CD14-positive monocyte (primary cell): ENCODE results near the gene MINPP1. TPM values are rescaled to one million over a fixed set of nuclear protein-coding genes. Genes with fewer than 3 reads are reported as not detected.
A peak's percentile ranks its signal among the peaks of the same experiment; 100 is the strongest.

Experiments
- DNase-seq, 3 donors: peaks; one replicate each; pipeline ENCODE4 v3.0.0-alpha.2; 2011 to 2022
- H2AFZ ChIP-seq: 2 replicates; pipeline ENCODE4 v1.6.0; 2012; ENCODE audit warnings: mild to moderate bottlenecking, low read depth, low read length, inconsistent platforms; ENCODE audit not compliant: insufficient read depth, poor library complexity, severe bottlenecking
- H3K27ac ChIP-seq, 2 donors: 1 replicate in 1 of 2; 2 replicates in 1 of 2; pipeline ENCODE4 v1.5.1; 2012 to 2013; ENCODE audit warnings: low read length in 2 of 2, control low read depth in 1 of 2, inconsistent platforms in 1 of 2, low read depth in 1 of 2, mild to moderate bottlenecking in 1 of 2
- H3K27me3 ChIP-seq, 2 donors: one replicate each; pipeline versions ENCODE4 v1.6.0 to v1.6.1; 2011 to 2013; ENCODE audit warnings: low read length in 2 of 2; ENCODE audit not compliant: control insufficient read depth in 2 of 2, insufficient read depth in 2 of 2
- H3K36me3 ChIP-seq, 2 donors: replicated peaks in 1 of 2; 1 replicate in 1 of 2; 2 replicates in 1 of 2; pipeline versions ENCODE4 v1.5.1 to v1.6.1; 2012 to 2013; ENCODE audit warnings: low read length in 2 of 2, control low read depth in 1 of 2, inconsistent platforms in 1 of 2, mild to moderate bottlenecking in 1 of 2; ENCODE audit not compliant: insufficient read depth in 2 of 2, control insufficient read depth in 1 of 2
- H3K4me1 ChIP-seq, 2 donors: 1 replicate in 1 of 2; 2 replicates in 1 of 2; pipeline versions ENCODE4 v1.5.1 to v1.6.1; 2012 to 2013; ENCODE audit warnings: low read length in 2 of 2, control low read depth in 1 of 2, inconsistent platforms in 1 of 2, mild to moderate bottlenecking in 1 of 2, moderate library complexity in 1 of 2; ENCODE audit not compliant: insufficient read depth in 2 of 2, control insufficient read depth in 1 of 2
- H3K4me2 ChIP-seq: replicated peaks from 2 replicates; pipeline ENCODE3; 2012; ENCODE audit warnings: low read length, moderate library complexity, mild to moderate bottlenecking; ENCODE audit not compliant: poor library complexity, severe bottlenecking; ENCODE audit errors: extremely low read depth
- H3K4me3 ChIP-seq, 3 experiments: fragments of 200-600 bp in 1 of 3; sonication (generic) in 1 of 3; replicated peaks in 1 of 3; 1 replicate in 2 of 3; 2 replicates in 1 of 3; pipeline ENCODE4 v1.5.1; 2011 to 2013; ENCODE audit warnings: low read length in 3 of 3, mild to moderate bottlenecking in 3 of 3, control low read depth in 2 of 3, low read depth in 2 of 3, inconsistent platforms in 1 of 3, moderate library complexity in 1 of 3
- H3K79me2 ChIP-seq: 2 replicates; pipeline ENCODE4 v1.6.0; 2012; ENCODE audit warnings: mild to moderate bottlenecking, control low read depth, inconsistent platforms, low read length, moderate library complexity; ENCODE audit not compliant: insufficient read depth
- H3K9ac ChIP-seq: 2 replicates; pipeline ENCODE4 v1.6.0; 2017; ENCODE audit warnings: low read length, mild to moderate bottlenecking; ENCODE audit not compliant: insufficient read depth, poor library complexity, severe bottlenecking
- H3K9me3 ChIP-seq, 2 donors: replicated peaks in 1 of 2; 1 replicate in 1 of 2; 2 replicates in 1 of 2; pipeline versions ENCODE4 v1.5.1 to v1.6.1; 2012 to 2013; ENCODE audit warnings: low read length in 2 of 2, control low read depth in 1 of 2; ENCODE audit not compliant: control insufficient read depth in 1 of 2, insufficient read depth in 1 of 2
- H4K20me1 ChIP-seq: 2 replicates; pipeline ENCODE4 v1.6.0; 2012; ENCODE audit warnings: mild to moderate bottlenecking, low read length, control low read depth, moderate library complexity; ENCODE audit not compliant: insufficient read depth
- H3K27ac Mint-ChIP-seq, 7 donors: one replicate each; pipeline ENCODE4 v1.8.0; 2020; ENCODE audit warnings: mild to moderate bottlenecking in 7 of 7, mixed read lengths in 7 of 7, moderate library complexity in 6 of 7, inconsistent platforms in 2 of 7
- H3K27me3 Mint-ChIP-seq, 3 donors: one replicate each; pipeline ENCODE4 v1.8.0; 2021 to 2022; ENCODE audit warnings: low read depth in 3 of 3, mild to moderate bottlenecking in 3 of 3, mixed read lengths in 3 of 3, moderate library complexity in 3 of 3, inconsistent platforms in 1 of 3
- H3K36me3 Mint-ChIP-seq, 2 donors: one replicate each; pipeline ENCODE4 v1.8.0; 2020; ENCODE audit warnings: mixed read lengths in 2 of 2, inconsistent platforms in 1 of 2, mild to moderate bottlenecking in 1 of 2
- H3K4me1 Mint-ChIP-seq: one replicate; pipeline ENCODE4 v1.8.0; 2020; ENCODE audit warnings: mild to moderate bottlenecking, mixed read lengths
- H3K4me3 Mint-ChIP-seq, 2 donors: one replicate each; pipeline ENCODE4 v1.8.0; 2020; ENCODE audit warnings: mild to moderate bottlenecking in 2 of 2, mixed read lengths in 2 of 2, moderate library complexity in 1 of 2
- H3K9me3 Mint-ChIP-seq, 7 donors: one replicate each; pipeline ENCODE4 v1.8.0; 2020 to 2022; ENCODE audit warnings: mixed read lengths in 7 of 7, mild to moderate bottlenecking in 6 of 7, moderate library complexity in 6 of 7, inconsistent platforms in 2 of 7
- WGBS: methylation state at CpG from one replicate; pipeline ENCODE4 v1.1.5; 2013; ENCODE audit warnings: missing lambda C conversion rate; ENCODE audit not compliant: insufficient coverage; 5-methylcytosine and 5-hydroxymethylcytosine counted together
- intact Hi-C, 2 donors: fragments of 100-400 bp; cut with micrococcal nuclease; formaldehyde crosslinking; loops; one replicate each; pipeline versions ENCODE4 v1.15.0 to v1.15.1; 2023
- polyA plus RNA-seq, 3 donors: library from polyadenylated mRNA; depleted of rRNA in 1 of 3; unstranded in 2 of 3; stranded (reverse) in 1 of 3; fragments of 300-500 nt in 2 of 3; fragments of >200 nt in 1 of 3; fragmentation: Illumina TruSeq in 2 of 3; gene quantifications; 1 replicate in 2 of 3; 2 replicates in 1 of 3; pipeline ENCODE4 v1.2.3, GENCODE V29; 2012 to 2021
- TF ChIP-seq, protein P1 (sequence below): fragments of 200-600 bp; IDR thresholded peaks from one replicate; pipeline ENCODE4 v1.8.0; 2022; ENCODE audit warnings: antibody characterized with exemption, mild to moderate bottlenecking

MINPP1 gene
- polyA plus RNA-seq, 3 donors: 1.7 to 9.7 (median 9.0) TPM

DNA sequence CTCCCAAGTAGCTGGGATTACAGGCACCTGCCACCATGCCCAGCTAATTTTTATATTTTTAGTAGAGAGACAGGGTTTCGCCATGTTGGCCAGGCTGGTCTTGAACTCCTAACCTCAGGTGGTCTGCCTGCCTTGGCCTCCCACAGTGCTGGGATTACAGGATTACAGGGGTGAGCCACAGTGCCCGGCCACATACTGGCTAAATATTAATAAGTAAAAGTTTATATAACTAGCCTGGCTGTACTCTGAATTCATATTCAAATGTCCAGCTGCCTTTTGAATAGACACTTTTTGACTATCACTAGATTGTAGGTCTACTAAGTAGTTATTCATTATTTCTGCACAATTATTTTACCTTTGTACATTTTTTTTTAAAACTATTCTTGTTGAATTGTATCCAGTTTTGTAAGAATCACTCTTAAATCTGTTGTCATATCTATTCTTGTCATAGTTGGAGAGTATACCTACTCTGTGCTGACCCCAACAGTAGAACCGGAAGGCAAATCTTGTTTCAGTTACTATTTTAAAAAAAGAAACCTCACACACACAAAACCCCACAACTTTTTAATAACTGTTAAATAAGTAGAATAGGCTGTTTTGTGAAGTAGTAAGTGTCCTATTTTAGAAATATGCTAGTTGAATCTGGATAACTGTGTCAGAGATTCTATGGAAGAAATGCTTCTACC, 29.6 kb downstream of the MINPP1 start:
- no peak overlapping the region for H3K4me2 ChIP-seq
- peaks cover 0 to 8% (median 3%) of the 10 kb centered on the region in 7 donors for H3K9me3 Mint-ChIP-seq
- peaks cover 24 to 27% of the 10 kb centered on the region in 2 donors for H3K36me3 Mint-ChIP-seq
- no peaks in the 10 kb centered on the region for H3K79me2 ChIP-seq
- H3K4me3 Mint-ChIP-seq: no peak overlapping the region
- peaks cover 0 to 2% (median 0%) of the 10 kb centered on the region in 3 donors for H3K27me3 Mint-ChIP-seq
- no peak overlapping the region for H3K27ac ChIP-seq
- no peak overlapping the region for H3K4me3 ChIP-seq
- TF ChIP-seq, protein P1, sequence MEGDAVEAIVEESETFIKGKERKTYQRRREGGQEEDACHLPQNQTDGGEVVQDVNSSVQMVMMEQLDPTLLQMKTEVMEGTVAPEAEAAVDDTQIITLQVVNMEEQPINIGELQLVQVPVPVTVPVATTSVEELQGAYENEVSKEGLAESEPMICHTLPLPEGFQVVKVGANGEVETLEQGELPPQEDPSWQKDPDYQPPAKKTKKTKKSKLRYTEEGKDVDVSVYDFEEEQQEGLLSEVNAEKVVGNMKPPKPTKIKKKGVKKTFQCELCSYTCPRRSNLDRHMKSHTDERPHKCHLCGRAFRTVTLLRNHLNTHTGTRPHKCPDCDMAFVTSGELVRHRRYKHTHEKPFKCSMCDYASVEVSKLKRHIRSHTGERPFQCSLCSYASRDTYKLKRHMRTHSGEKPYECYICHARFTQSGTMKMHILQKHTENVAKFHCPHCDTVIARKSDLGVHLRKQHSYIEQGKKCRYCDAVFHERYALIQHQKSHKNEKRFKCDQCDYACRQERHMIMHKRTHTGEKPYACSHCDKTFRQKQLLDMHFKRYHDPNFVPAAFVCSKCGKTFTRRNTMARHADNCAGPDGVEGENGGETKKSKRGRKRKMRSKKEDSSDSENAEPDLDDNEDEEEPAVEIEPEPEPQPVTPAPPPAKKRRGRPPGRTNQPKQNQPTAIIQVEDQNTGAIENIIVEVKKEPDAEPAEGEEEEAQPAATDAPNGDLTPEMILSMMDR: no peak
- H3K9ac ChIP-seq: no peak overlapping the region
- WGBS: no CpG with 5 or more reads among the region's 3 CpGs
- H2AFZ ChIP-seq: no peak overlapping the region
- DNase-seq: no peak
- H3K4me1 ChIP-seq: peaks cover 10 to 16% of the 10 kb centered on the region in 2 donors
- no peak overlapping the region for H3K27ac Mint-ChIP-seq
- peaks cover 3 to 7% of the 10 kb centered on the region in 2 donors for H3K9me3 ChIP-seq
- no peaks in the 10 kb centered on the region for H3K27me3 ChIP-seq
- peaks cover 14% of the 10 kb centered on the region for H3K4me1 Mint-ChIP-seq
- no peaks in the 10 kb centered on the region for H4K20me1 ChIP-seq
- H3K36me3 ChIP-seq: peaks cover 0 to 13% of the 10 kb centered on the region in 2 donors
- intact Hi-C loops: loop anchor here (5.0 kb wide), 2 partner anchors 238 to 243 kb away; no protein-coding TSS in a partner anchor

DNA sequence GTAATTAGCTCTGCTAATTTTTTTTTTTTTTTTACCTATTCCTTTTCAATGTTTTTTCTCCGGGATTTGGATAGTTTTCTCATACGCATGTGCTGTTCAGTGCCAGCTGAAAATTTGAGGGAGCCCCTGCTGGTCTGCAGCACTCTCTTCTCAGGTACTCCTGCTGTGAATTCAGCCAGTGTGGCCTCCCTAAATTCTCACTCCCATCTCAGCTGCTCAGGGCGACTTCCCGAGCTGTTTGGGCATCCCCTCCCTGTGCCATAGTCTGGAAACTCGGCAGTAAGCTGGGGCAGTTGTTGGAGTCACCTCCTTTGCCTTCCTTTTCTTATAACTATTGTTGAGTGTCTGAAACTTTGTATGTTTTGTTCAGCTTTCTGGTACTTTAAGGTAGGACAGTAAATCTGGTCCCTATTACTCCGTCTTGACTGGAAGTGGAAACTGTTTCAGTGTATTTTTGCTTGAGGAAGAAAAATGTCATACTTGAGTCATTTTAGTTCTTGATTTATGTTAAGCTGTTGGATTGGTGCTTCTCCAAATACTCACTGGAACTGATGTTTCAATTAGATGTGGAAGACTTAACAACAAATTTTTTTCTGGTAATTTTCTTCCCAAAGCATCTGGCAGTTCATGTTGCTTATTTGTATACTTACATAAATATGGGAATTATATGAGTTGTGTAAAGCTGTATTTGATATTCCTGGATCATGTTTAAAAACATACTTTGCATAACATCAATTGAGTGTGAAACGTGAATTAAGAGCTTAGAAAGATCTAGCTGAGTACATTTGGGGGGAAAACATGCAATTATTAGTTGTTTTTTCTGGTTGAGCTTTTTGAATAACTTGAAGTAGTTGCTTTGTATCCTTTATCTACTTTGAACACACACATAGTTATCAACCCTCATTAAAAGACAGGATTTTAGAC, 33.7 kb downstream of the MINPP1 start:
- Histone ChIP-seq H3K27ac (no peak overlapping the region), H4K20me1 (no peaks in the 10 kb centered on the region), H3K4me1 (peaks cover 0 to under 1% of the 10 kb centered on the region in 2 donors), H3K27me3 (no peaks in the 10 kb centered on the region), H3K36me3 (peaks cover 3 to 19% of the 10 kb centered on the region in 2 donors), H3K4me2 (no peak overlapping the region), H3K9ac (no peak overlapping the region), H3K9me3 (peaks cover 9 to 13% of the 10 kb centered on the region in 2 donors), H3K4me3 (no peak overlapping the region), H2AFZ (no peak overlapping the region), H3K79me2 (no peaks in the 10 kb centered on the region)
- DNase-seq: no peak
- TF ChIP-seq, protein P1: no peak
- Mint-ChIP-seq H3K4me1 (peaks cover 3% of the 10 kb centered on the region), H3K4me3 (no peak overlapping the region), H3K9me3 (peaks cover 10 to 15% (median 11%) of the 10 kb centered on the region in 7 donors), H3K36me3 (peaks cover 35 to 37% of the 10 kb centered on the region in 2 donors), H3K27me3 (no peaks in the 10 kb centered on the region), H3K27ac (peak overlapping the region in 1 of 7 donors; percentile 65)
- intact Hi-C loops: no loop called here
- WGBS: 93% methylated on average over 3 of the region's 7 CpGs
